Breast epithelium (tissue), 4 donors: ENCODE results near the gene RANGAP1. TPM values are rescaled to one million over a fixed set of nuclear protein-coding genes. Genes with fewer than 3 reads are reported as not detected.

Experiments used
- DNase-seq, 2 donors: peaks; one replicate each; pipeline ENCODE4 v3.0.0-alpha.2; 2019; ENCODE audit warnings: low spot score in 2 of 2
- H3K27ac ChIP-seq, 2 donors: fragments of 200-600 bp; sonication (generic) in 1 of 2; one replicate each; pipeline ENCODE4 v1.5.1; 2016 to 2019; ENCODE audit warnings: mild to moderate bottlenecking in 1 of 2
- H3K27me3 ChIP-seq, 2 donors: fragments of 200-600 bp; sonication (generic) in 1 of 2; one replicate each; pipeline versions ENCODE4 v1.5.1 to v1.6.0; 2017 to 2019; ENCODE audit warnings: control low read depth in 1 of 2, mild to moderate bottlenecking in 1 of 2
- H3K36me3 ChIP-seq: fragments of 200-600 bp; one replicate; pipeline ENCODE4 v1.5.1; 2019
- H3K4me1 ChIP-seq, 2 donors: fragments of 200-600 bp; sonication (generic); one replicate each; pipeline ENCODE4 v1.5.1; 2016 to 2019; ENCODE audit warnings: control low read depth in 1 of 2
- H3K4me3 ChIP-seq, 3 donors: fragments of 200-600 bp; sonication (generic); 1 replicate in 2 of 3; 2 replicates in 1 of 3; pipeline ENCODE4 v1.5.1; 2016 to 2019; ENCODE audit warnings: mild to moderate bottlenecking in 3 of 3, moderate library complexity in 2 of 3
- H3K9me3 ChIP-seq, 2 donors: fragments of 200-600 bp; sonication (generic) in 1 of 2; one replicate each; pipeline ENCODE4 v1.5.1; 2016 to 2019; ENCODE audit warnings: control low read depth in 1 of 2
- CTCF ChIP-seq, 3 donors: fragments of 450-650 bp; IDR thresholded peaks; one replicate each; pipeline ENCODE4 v1.5.1; 2016 to 2017; ENCODE audit warnings: antibody characterized with exemption in 3 of 3, mild to moderate bottlenecking in 3 of 3, moderate library complexity in 3 of 3
- POLR2A ChIP-seq: fragments of 450-650 bp; IDR thresholded peaks from one replicate; pipeline ENCODE4 v1.6.1; 2016; ENCODE audit warnings: antibody characterized with exemption, mild to moderate bottlenecking, moderate library complexity
- POLR2AphosphoS5 ChIP-seq, 3 donors: sonication (generic); formaldehyde crosslinking; IDR thresholded peaks; one replicate each; pipeline ENCODE4 v1.6.1; 2017; ENCODE audit warnings: antibody characterized with exemption in 3 of 3
- intact Hi-C: fragments of 100-400 bp; cut with DNase I; formaldehyde crosslinking; loops from one replicate; pipeline ENCODE4 v1.15.1; 2023; ENCODE audit warnings: low total_unique reads
- total RNA-seq, 3 donors: library from RNA; depleted of rRNA; stranded (reverse); fragments of >200 nt; gene quantifications; one replicate each; pipeline ENCODE4 v1.1.0, GENCODE V29; 2016

RANGAP1 gene
- total RNA-seq, 3 donors from 2014 or later = 29.8 to 54.1 (median 51.2) TPM

GRCh38 chr22:41320416-41321240 lies 34.6 kb upstream of the RANGAP1 start:
- H3K27ac ChIP-seq = no peak overlapping the region
- no peaks in the 10 kb centered on the region for H3K9me3 ChIP-seq
- no peaks in the 10 kb centered on the region for H3K27me3 ChIP-seq
- no peak for DNase-seq
- H3K4me3 ChIP-seq = no peak overlapping the region
- intact Hi-C loops = no loop called here
- TF ChIP-seq CTCF (IDR thresholded peaks at IDR 0.05) (no peak), POLR2AphosphoS5 (IDR thresholded peaks at IDR 0.05) (no peak), POLR2A (no peak)
- H3K4me1 ChIP-seq = no peaks in the 10 kb centered on the region
- H3K36me3 ChIP-seq = no peaks in the 10 kb centered on the region

GRCh38 chr22:41315586-41315985 lies 29.6 kb upstream of the RANGAP1 start:
- intact Hi-C loops = no loop called here
- no peaks in the 10 kb centered on the region for H3K36me3 ChIP-seq
- TF ChIP-seq POLR2AphosphoS5 (IDR thresholded peaks at IDR 0.05) (no peak), CTCF (IDR thresholded peaks at IDR 0.05) (no peak), POLR2A (no peak)
- no peak overlapping the region for H3K4me3 ChIP-seq
- H3K4me1 ChIP-seq = no peaks in the 10 kb centered on the region
- H3K27me3 ChIP-seq = no peaks in the 10 kb centered on the region
- H3K27ac ChIP-seq = no peak overlapping the region
- no peak for DNase-seq
- no peaks in the 10 kb centered on the region for H3K9me3 ChIP-seq

- TF ChIP-seq CTCF (IDR thresholded peaks at IDR 0.05) (no peak), POLR2A (no peak), POLR2AphosphoS5 (IDR thresholded peaks at IDR 0.05) (no peak)
- Histone ChIP-seq H3K27ac (no peak overlapping the region), H3K9me3 (no peaks in the 10 kb centered on the region), H3K4me3 (no peak overlapping the region), H3K36me3 (no peaks in the 10 kb centered on the region), H3K4me1 (no peaks in the 10 kb centered on the region), H3K27me3 (no peaks in the 10 kb centered on the region)
- no peak for DNase-seq
- intact Hi-C loops = no loop called here
Observed at GRCh38 chr22:41314821-41315220, 28.8 kb upstream of the RANGAP1 start.

GRCh38 chr22:41311487-41311886 lies 25.5 kb upstream of the RANGAP1 start:
- Histone ChIP-seq H3K4me3 (no peak overlapping the region), H3K4me1 (no peaks in the 10 kb centered on the region), H3K36me3 (no peaks in the 10 kb centered on the region), H3K9me3 (no peaks in the 10 kb centered on the region), H3K27me3 (no peaks in the 10 kb centered on the region), H3K27ac (no peak overlapping the region)
- TF ChIP-seq POLR2A (no peak), POLR2AphosphoS5 (IDR thresholded peaks at IDR 0.05) (no peak), CTCF (IDR thresholded peaks at IDR 0.05) (no peak)
- intact Hi-C loops = no loop called here
- DNase-seq = no peak

GRCh38 chr22:41310336-41310735 lies 24.3 kb upstream of the RANGAP1 start:
- Histone ChIP-seq H3K4me1 (no peaks in the 10 kb centered on the region), H3K9me3 (no peaks in the 10 kb centered on the region), H3K4me3 (no peak overlapping the region), H3K27ac (no peak overlapping the region), H3K27me3 (no peaks in the 10 kb centered on the region), H3K36me3 (no peaks in the 10 kb centered on the region)
- intact Hi-C loops = no loop called here
- TF ChIP-seq POLR2A (no peak), POLR2AphosphoS5 (IDR thresholded peaks at IDR 0.05) (no peak), CTCF (IDR thresholded peaks at IDR 0.05) (no peak)
- DNase-seq = no peak
